Epidermal melanocyte (primary cell): ENCODE results near the gene ALG13.
"Not testable (repeated sequence)": the region's sequence is repeated elsewhere in the genome, so short reads cannot be mapped to it uniquely, and the experiment has no call there.

Experiments used
- DNase-seq: peaks from one replicate; pipeline ENCODE4 v3.0.0; 2011; ENCODE audit warnings: low spot score; ENCODE audit not compliant: insufficient read length

ALG13 gene

DNA sequence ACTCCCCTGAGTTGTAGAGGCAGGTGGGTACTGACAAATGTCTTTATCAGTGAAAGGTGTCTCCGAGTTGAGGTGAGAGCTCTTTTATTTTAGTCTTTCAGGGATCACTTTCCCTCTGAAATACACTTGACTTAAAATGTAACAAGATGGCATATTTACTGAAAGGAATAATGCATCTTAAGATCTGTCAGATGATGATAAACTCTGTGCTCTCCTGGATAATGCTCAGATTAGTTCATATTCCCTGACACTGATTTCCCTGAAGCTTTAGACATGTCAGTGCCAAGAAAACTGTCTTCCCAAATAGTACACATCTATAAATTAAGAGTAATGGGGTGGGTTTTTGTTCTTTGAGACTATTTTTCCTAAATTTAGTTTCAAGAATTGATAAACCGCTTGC, 75.5 kb downstream of the ALG13 start:
- DNase-seq, result no peak

DNA sequence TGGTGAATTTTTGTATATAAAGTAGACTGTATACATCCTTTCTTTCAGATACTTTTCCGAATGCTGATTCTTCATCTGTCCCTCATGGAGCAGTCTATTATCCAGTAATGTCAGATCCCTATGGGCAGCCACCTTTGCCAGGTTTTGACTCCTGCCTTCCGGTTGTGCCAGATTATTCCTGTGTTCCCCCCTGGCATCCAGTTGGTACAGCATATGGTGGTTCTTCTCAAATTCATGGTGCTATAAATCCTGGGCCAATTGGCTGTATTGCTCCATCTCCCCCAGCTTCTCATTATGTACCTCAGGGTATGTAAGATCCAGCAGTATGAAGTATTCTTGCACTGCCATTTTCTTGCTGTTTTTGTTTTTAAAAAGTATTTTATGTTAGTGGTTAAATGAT, 78.7 kb downstream of the ALG13 start:
- DNase-seq, result no peak

DNA sequence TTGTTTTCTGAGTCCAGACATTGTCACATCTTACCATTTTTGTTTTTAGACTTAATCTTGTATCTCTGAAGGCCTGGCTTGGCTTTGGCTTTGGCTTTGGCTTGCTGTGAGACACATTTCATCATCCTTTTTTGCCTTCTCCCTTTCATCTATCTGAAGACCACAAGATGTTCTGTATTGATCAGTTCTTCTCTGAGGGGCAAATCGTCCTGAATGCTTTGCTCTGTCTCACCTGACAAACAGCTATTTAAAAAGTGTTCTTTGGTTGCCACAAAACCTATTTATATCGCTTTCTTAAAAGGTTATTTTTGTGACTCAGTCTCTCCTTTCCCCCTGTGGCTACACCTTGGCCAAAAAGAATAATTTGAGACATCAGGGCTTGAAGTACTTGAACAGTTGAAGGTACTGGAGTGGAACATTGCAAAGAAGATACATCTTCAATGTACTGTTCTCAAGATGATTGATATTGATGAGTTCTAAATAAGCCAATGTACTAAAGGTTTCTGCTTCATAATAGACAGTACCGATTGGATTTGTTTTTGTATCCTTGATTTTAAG, 80.7 kb downstream of the ALG13 start:
- DNase-seq, result no peak

DNA sequence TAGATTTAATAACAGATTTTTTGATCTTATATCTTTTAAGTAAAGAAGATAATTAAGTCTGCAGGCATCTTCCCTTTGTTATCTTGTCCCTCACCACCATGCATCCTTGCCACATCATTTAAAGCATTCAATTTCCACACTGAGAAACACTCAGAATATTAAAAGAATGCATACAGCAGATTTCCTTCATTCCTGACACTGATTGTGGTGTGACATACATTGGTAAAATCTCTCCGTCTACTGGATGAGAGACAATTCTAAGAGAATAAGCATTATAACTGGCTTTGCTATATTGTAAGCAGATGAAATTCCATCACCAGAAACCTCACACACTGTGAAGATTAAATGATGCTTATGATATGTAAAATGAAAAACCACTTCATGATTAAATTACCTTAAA, 97.6 kb downstream of the ALG13 start:
- DNase-seq, result no peak

DNA sequence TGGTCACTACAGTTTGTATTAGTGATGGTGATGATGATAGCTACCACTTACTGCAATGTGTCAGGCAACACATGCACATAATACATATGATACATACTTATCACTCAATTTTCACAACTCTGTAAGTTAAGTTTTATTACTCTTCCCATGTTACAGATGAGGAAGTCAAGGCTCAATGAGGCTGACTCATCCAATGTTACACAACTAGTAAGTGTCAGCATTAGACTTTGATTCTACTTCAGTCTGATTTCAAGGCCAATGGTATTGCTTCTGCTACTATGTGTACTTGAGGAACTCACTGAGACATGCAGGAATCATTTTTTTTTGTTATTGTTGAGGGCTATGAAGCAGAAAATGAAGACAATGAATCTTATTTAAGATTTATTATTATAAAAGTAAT, 98.6 kb downstream of the ALG13 start:
- DNase-seq, result no peak

DNA sequence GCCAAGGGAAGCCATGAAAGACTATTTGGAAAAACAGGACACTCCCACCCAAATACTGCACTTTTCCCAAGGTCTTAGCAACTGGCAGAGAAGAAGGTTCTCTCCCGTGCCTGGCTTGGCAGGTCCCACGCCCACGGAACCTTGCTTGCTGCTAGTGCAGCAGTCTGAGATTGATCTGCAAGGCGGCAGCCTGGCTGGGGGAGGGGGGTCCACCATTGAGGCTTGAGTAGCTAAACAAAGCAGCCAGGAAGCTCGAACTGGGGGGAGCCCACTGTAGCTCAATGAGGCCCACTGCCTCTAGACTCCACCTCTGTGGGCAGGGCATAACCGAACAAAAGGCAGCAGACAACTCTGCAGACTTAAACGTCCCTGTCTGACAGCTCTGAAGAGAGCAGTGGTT, 103.7 kb downstream of the ALG13 start:
- no peak for DNase-seq

DNA sequence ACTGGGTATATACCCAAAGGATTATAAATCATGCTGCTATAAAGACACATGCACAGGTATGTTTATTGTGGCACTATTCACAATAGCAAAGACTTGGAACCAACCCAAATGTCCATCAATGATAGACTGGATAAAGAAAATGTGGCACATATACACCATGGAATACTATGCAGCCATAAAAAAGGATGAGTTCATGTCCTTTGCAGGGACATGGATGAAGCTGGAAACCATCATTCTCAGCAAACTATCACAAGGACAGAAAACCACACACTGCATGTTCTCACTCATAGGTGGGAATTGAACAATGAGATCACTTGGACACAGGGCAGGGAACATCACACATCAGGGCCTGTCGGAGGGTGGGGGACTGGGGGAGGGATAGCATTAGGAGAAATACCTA, 109.1 kb downstream of the ALG13 start:
- DNase-seq, result not testable (repeated sequence)
